Natural killer cell (primary cell): Measurements from ENCODE around the gene ZNF576. TPM values are rescaled to one million over a fixed set of nuclear protein-coding genes. Genes with fewer than 3 reads are reported as not detected.

Experiments used
- ATAC-seq, 3 donors: fragments of 150-1000 bp in 2 of 3; fragments of 200-7000 bp in 1 of 3; cut with Tn5 transposase; 1 replicate in 1 of 3; 2 replicates in 2 of 3; pipeline ENCODE4 v1.10.0; 2021; ENCODE audit warnings: mild to moderate bottlenecking in 2 of 3, moderate library complexity in 2 of 3
- DNase-seq, 2 donors: peaks; one replicate each; pipeline versions ENCODE4 v3.0.0 to v3.0.0-alpha.2; 2013 to 2021; ENCODE audit warnings: mixed read lengths in 1 of 2
- H3K27ac ChIP-seq: one replicate; pipeline ENCODE4 v1.5.1; 2013; ENCODE audit warnings: mild to moderate bottlenecking, low read length
- H3K27me3 ChIP-seq: one replicate; pipeline ENCODE4 v1.6.1; 2013; ENCODE audit warnings: low read length; ENCODE audit not compliant: control insufficient read depth, insufficient read depth
- H3K36me3 ChIP-seq: one replicate; pipeline ENCODE4 v1.6.1; 2013; ENCODE audit warnings: low read length; ENCODE audit not compliant: control insufficient read depth, insufficient read depth
- H3K4me1 ChIP-seq: one replicate; pipeline ENCODE4 v1.6.1; 2013; ENCODE audit warnings: low read length; ENCODE audit not compliant: control insufficient read depth, insufficient read depth
- H3K4me3 ChIP-seq: one replicate; pipeline ENCODE4 v1.5.1; 2013; ENCODE audit warnings: low read length
- H3K9me3 ChIP-seq: one replicate; pipeline ENCODE4 v1.6.1; 2013; ENCODE audit warnings: low read length; ENCODE audit not compliant: control insufficient read depth, insufficient read depth
- H3K27ac Mint-ChIP-seq, 2 donors: one replicate each; pipeline ENCODE4 v1.8.0; 2022; ENCODE audit warnings: mild to moderate bottlenecking in 2 of 2, mixed read lengths in 2 of 2, moderate library complexity in 1 of 2
- H3K27me3 Mint-ChIP-seq, 2 donors: one replicate each; pipeline ENCODE4 v1.8.0; 2022; ENCODE audit warnings: low read depth in 2 of 2, mixed read lengths in 2 of 2
- H3K36me3 Mint-ChIP-seq: one replicate; pipeline ENCODE4 v1.8.0; 2022; ENCODE audit warnings: mixed read lengths
- H3K4me1 Mint-ChIP-seq, 2 donors: one replicate each; pipeline ENCODE4 v1.8.0; 2022; ENCODE audit warnings: mixed read lengths in 2 of 2
- H3K4me3 Mint-ChIP-seq: one replicate; pipeline ENCODE4 v1.8.0; 2022; ENCODE audit warnings: mild to moderate bottlenecking, moderate library complexity, mixed read lengths
- H3K9me3 Mint-ChIP-seq, 2 donors: one replicate each; pipeline ENCODE4 v1.8.0; 2022; ENCODE audit warnings: mixed read lengths in 2 of 2
- WGBS: methylation state at CpG from one replicate; pipeline ENCODE4 v1.1.7; 2013; ENCODE audit warnings: missing lambda C conversion rate; ENCODE audit not compliant: insufficient coverage; 5-methylcytosine and 5-hydroxymethylcytosine counted together
- intact Hi-C: fragments of 100-400 bp; cut with micrococcal nuclease; formaldehyde crosslinking; loops from one replicate; pipeline ENCODE4 v1.14.2; 2022
- total RNA-seq, 4 donors: library from RNA; stranded (reverse); fragments of 120-200 nt in 1 of 4; gene quantifications; one replicate each; pipeline versions ENCODE4 v1.2.3 to v1.2.4, GENCODE V29; 2013 to 2022
- TF ChIP-seq, protein P1 (sequence below): fragments of 200-600 bp; IDR thresholded peaks from one replicate; pipeline ENCODE4 v1.8.0; 2022; ENCODE audit warnings: antibody characterized with exemption

The ZNF576 gene
- total RNA-seq, 3 donors from 2014 or later (not counting 1 experiment from before 2014, with no cell fraction given) = 4.0 to 10.4 (median 5.8) TPM

DNA sequence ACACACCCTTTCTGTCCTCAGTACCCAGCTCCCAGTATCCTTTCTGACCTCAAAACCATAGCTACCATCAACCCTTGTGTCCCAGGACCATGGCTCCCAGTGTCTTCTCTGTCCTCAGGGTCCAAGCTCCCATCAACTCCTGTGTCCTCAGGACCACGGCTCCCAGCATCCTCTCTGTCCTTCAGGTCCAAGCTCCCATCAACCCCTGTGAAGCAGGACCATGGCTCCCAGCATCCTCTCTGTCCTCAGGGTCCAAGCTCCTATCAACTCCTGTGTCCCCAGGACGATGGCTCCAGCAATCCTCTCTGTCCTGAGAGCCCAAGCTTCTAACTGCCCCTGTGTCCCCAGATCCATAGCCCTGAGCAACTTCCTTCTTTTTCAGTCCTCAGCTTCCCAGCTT is 44.9 kb downstream of the ZNF576 start:
- 90% methylated on average over 2 of the region's 2 CpGs for WGBS
- no peak overlapping the region for H3K27ac ChIP-seq
- Mint-ChIP-seq H3K27ac (peak overlapping the region; percentile 1 to 17), H3K27me3 (peaks cover 34 to 35% of the 10 kb centered on the region in 2 donors), H3K4me3 (peak overlapping the region; percentile 73), H3K4me1 (peaks cover 8 to 19% of the 10 kb centered on the region in 2 donors), H3K36me3 (no peaks in the 10 kb centered on the region), H3K9me3 (no peaks in the 10 kb centered on the region)
- TF ChIP-seq, protein P1, sequence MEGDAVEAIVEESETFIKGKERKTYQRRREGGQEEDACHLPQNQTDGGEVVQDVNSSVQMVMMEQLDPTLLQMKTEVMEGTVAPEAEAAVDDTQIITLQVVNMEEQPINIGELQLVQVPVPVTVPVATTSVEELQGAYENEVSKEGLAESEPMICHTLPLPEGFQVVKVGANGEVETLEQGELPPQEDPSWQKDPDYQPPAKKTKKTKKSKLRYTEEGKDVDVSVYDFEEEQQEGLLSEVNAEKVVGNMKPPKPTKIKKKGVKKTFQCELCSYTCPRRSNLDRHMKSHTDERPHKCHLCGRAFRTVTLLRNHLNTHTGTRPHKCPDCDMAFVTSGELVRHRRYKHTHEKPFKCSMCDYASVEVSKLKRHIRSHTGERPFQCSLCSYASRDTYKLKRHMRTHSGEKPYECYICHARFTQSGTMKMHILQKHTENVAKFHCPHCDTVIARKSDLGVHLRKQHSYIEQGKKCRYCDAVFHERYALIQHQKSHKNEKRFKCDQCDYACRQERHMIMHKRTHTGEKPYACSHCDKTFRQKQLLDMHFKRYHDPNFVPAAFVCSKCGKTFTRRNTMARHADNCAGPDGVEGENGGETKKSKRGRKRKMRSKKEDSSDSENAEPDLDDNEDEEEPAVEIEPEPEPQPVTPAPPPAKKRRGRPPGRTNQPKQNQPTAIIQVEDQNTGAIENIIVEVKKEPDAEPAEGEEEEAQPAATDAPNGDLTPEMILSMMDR = no peak
- DNase-seq = no peak
- peaks cover 26% of the 10 kb centered on the region for H3K27me3 ChIP-seq
- intact Hi-C loops = no loop called here
- no peaks in the 10 kb centered on the region for H3K9me3 ChIP-seq
- no peaks in the 10 kb centered on the region for H3K36me3 ChIP-seq
- H3K4me1 ChIP-seq = peaks cover 15% of the 10 kb centered on the region
- no peak overlapping the region for H3K4me3 ChIP-seq
- no peak for ATAC-seq

DNA sequence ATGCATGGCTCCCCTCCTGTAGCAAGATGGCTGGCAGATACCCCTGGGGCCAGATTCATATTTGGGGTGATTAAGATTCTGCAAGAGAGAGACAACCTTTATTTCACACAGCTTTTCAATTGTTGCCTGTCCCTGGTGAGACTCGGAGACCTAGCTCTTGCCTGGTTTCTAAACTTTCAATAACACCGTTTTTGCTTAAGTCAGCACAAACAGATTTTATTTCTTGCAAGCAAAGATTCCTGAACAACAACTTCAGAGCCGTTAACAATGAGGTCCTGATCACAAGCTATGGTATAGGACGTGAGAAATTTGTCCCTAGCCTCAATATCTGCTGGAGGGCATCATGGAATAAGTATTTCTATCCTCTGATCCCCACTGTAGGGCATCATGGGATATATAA is 46.1 kb downstream of the ZNF576 start:
- no peak for ATAC-seq
- H3K9me3 Mint-ChIP-seq = no peaks in the 10 kb centered on the region
- WGBS = 87% methylated on average over 4 of the region's 4 CpGs

DNA sequence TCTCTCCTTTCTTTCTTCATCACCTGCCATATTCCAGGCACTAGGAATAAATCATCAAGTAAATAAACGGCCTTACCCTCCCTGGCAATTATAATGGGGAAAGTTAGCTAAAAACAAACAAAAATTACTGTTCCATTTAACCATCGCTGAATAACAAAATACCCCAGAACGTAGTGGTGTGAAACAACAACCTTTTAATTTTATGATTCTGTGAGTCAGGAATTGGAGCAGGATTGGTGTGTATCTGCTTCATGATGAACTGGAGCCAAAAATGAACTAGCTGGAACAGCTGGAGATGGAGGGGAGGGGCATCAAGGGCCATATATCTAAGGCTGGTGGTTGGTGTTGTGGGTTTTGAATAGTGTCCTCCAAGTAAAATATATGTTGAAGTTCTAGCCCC is 46.9 kb downstream of the ZNF576 start:
- H3K27me3 Mint-ChIP-seq = peaks cover 18 to 24% of the 10 kb centered on the region in 2 donors
- H3K36me3 Mint-ChIP-seq = no peaks in the 10 kb centered on the region
- no peaks in the 10 kb centered on the region for H3K9me3 ChIP-seq
- H3K4me1 ChIP-seq = peaks cover 15% of the 10 kb centered on the region
- no peak overlapping the region for H3K27ac ChIP-seq
- H3K9me3 Mint-ChIP-seq = no peaks in the 10 kb centered on the region
- DNase-seq (no peak), ATAC-seq (no peak)
- peaks cover 22% of the 10 kb centered on the region for H3K27me3 ChIP-seq
- TF ChIP-seq, protein P1 = no peak
- WGBS = 93% methylated on average over 2 of the region's 3 CpGs
- H3K27ac Mint-ChIP-seq = no peak overlapping the region
- no peaks in the 10 kb centered on the region for H3K36me3 ChIP-seq
- peaks cover 8 to 19% of the 10 kb centered on the region in 2 donors for H3K4me1 Mint-ChIP-seq
- intact Hi-C loops = no loop called here
- H3K4me3 Mint-ChIP-seq = no peak overlapping the region
- no peak overlapping the region for H3K4me3 ChIP-seq

More for the DNA sequence above, 46.1 kb downstream of the ZNF576 start:
- intact Hi-C loops = no loop called here
- Mint-ChIP-seq H3K4me1 (peaks cover 8 to 19% of the 10 kb centered on the region in 2 donors), H3K4me3 (no peak overlapping the region), H3K27me3 (peaks cover 26 to 30% of the 10 kb centered on the region in 2 donors), H3K27ac (no peak overlapping the region), H3K36me3 (no peaks in the 10 kb centered on the region)
- TF ChIP-seq, protein P1 = no peak
- Histone ChIP-seq H3K36me3 (no peaks in the 10 kb centered on the region), H3K4me3 (no peak overlapping the region), H3K4me1 (peaks cover 15% of the 10 kb centered on the region), H3K27ac (no peak overlapping the region), H3K9me3 (no peaks in the 10 kb centered on the region), H3K27me3 (peaks cover 26% of the 10 kb centered on the region)
- no peak for DNase-seq

DNA sequence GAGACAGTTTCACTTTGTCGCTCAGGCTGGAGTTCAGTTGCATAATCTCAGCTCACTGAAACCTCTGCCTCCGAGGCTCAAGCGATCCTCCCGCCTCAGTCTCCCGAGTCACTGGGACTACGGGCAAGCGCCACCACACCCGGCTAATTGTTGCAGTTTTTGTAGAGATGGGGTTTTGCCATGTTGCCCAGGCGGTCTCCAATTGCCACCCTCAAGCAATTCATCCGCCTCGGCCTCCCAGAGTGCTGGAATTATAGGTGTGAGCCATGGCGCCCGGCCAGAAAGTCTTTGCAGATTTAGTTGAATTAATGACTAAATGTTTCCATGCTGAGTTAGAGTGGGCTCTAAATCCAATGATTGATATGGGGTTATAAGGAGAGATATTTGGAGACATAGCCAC is 47.8 kb downstream of the ZNF576 start:
- DNase-seq (no peak), ATAC-seq (no peak)
- Mint-ChIP-seq H3K4me3 (no peak overlapping the region), H3K36me3 (no peaks in the 10 kb centered on the region), H3K9me3 (no peaks in the 10 kb centered on the region), H3K4me1 (peaks cover 1 to 11% of the 10 kb centered on the region in 2 donors), H3K27me3 (peaks cover 10 to 16% of the 10 kb centered on the region in 2 donors), H3K27ac (no peak overlapping the region)
- no peak overlapping the region for H3K27ac ChIP-seq
- intact Hi-C loops = no loop called here
- TF ChIP-seq, protein P1 = no peak
- H3K36me3 ChIP-seq = no peaks in the 10 kb centered on the region
- H3K4me3 ChIP-seq = no peak overlapping the region
- 95% methylated on average over 13 of the region's 13 CpGs for WGBS
- H3K27me3 ChIP-seq = peaks cover 14% of the 10 kb centered on the region
- H3K4me1 ChIP-seq = peaks cover 10% of the 10 kb centered on the region
- no peaks in the 10 kb centered on the region for H3K9me3 ChIP-seq
